ENCODE data around the gene C1orf226. TPM values are rescaled to one million over a fixed set of nuclear protein-coding genes. Genes with fewer than 3 reads are reported as not detected.
"Not testable (repeated sequence)": the region's sequence is repeated elsewhere in the genome, so short reads cannot be mapped to it uniquely, and the experiment has no call there.

C1orf226 gene
- total and polyA plus RNA-seq, 5 donors, result 1.0 to 5.7 (median 4.4) TPM

DNA sequence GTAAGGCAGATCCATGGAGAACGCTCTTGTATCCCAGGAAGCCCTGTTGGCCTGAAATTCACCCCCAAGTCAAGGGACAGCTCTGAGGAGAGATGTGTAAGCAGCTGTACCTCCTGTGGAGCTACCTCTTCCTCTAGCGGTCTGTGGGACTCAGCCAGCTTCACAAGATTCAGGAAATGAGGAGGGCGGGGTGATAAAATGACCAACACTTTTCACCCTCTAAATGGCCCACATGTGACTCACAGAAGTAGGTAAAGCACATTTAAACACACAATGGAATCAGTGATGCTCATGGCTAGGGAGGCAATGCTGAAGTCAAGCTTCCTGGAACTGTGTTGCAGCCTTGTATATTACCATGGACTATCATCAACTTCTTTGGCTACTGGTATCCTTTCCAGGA, 30.5 kb downstream of the C1orf226 start, which contains the start of gene SH2D1B:
SH2D1B (minus strand) TSS at position 135 of the 400 bp plus-strand sequence; CDS start at position 15, 120 bp downstream.
- Histone ChIP-seq H3K9me3 (ENCODE audit: control insufficient read depth, low read length) (no peaks in the 10 kb centered on the region), H3K27ac (ENCODE audit: low read length) (no peak within 1 kb of the TSS), H3K27me3 (ENCODE audit: control insufficient read depth, insufficient read depth) (no peaks in the 10 kb centered on the region), H3K4me1 (ENCODE audit: control insufficient read depth, insufficient read depth, low read length) (no peaks in the 10 kb centered on the region), H3K4me3 (ENCODE audit: low read length) (no peak within 1 kb of the TSS)
- intact Hi-C loops (cut with DNase I), result no loop called here
- WGBS, result 55% methylated on average over 3 of the region's 3 CpGs
- DNase-seq, result no peak
- no peak for ATAC-seq

DNA sequence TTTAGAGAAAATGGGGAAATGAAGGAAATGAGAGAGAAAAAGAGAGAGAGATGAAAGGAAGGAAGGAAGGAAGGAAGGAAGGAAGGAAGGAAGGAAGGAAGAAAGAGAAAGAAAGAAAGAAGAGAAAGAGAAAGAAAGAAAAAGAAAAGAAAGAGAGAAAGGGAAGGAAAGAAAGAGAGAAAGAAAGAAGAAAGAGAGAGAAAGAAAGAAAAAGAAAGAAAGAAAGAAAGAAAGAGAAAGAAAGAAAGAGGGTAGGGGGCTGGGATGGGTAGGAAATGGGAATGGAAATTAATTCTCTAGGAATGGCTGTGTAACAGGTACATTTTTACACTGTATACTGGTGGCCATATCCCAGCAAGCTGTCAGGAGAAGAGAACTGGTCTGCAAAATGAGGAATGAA, 34.7 kb downstream of the C1orf226 start:
- no peaks in the 10 kb centered on the region for H3K9me3 ChIP-seq (ENCODE audit: control insufficient read depth, low read length)
- no peak overlapping the region for H3K27ac ChIP-seq (ENCODE audit: low read length)
- intact Hi-C loops (cut with DNase I), result no loop called here
- no peaks in the 10 kb centered on the region for H3K27me3 ChIP-seq (ENCODE audit: control insufficient read depth, insufficient read depth)
- ATAC-seq (no peak), DNase-seq (no peak)
- H3K4me1 ChIP-seq (ENCODE audit: control insufficient read depth, insufficient read depth, low read length), result no peaks in the 10 kb centered on the region
- no peak overlapping the region for H3K4me3 ChIP-seq (ENCODE audit: low read length)

DNA sequence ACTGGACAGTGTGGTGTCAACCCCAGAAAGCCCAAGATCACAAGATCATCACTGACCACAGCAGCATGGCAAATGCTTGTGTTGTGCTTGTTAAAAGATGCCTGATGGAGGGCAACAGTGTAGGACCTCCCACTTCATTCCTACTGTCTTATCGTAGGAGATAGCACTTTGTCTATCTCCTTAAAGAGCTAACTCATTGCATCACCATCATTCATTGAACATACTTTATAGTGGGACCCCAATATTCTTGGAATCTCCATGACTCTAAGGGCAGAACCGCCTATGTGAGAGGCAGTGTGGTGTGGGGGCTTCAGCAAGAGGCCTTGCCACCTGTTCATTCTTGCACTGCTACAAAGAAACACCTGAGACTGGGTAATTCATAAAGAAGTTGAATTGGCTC, 35.4 kb downstream of the C1orf226 start:
- no peaks in the 10 kb centered on the region for H3K9me3 ChIP-seq (ENCODE audit: control insufficient read depth, low read length)
- ATAC-seq (no peak), DNase-seq (no peak)
- no peaks in the 10 kb centered on the region for H3K4me1 ChIP-seq (ENCODE audit: control insufficient read depth, insufficient read depth, low read length)
- intact Hi-C loops (cut with DNase I), result no loop called here
- no peak overlapping the region for H3K27ac ChIP-seq (ENCODE audit: low read length)
- WGBS, result 78% methylated on average over 2 of the region's 2 CpGs
- H3K4me3 ChIP-seq (ENCODE audit: low read length), result no peak overlapping the region
- no peaks in the 10 kb centered on the region for H3K27me3 ChIP-seq (ENCODE audit: control insufficient read depth, insufficient read depth)

DNA sequence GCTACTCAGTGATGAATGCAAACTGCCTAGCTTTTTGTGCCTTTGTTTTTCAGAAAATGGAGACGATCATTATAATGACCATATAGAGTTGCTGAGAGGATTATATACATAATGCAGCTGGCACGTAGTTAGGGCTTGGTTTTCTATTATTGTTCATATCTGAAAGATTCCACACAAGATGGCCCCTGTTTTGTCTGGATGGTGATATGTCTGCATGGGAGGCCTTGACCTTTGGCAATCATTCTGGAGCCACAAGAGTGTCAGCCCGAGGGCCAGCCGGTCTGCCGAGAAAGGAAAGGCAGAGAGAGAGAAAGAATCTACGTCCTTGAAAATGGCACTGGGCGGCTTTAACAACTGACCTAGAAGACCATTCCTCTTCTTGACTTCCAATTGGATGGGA, 36.1 kb downstream of the C1orf226 start:
- Histone ChIP-seq H3K9me3 (ENCODE audit: control insufficient read depth, low read length) (no peaks in the 10 kb centered on the region), H3K27ac (ENCODE audit: low read length) (no peak overlapping the region), H3K4me3 (ENCODE audit: low read length) (no peak overlapping the region), H3K4me1 (ENCODE audit: control insufficient read depth, insufficient read depth, low read length) (no peaks in the 10 kb centered on the region), H3K27me3 (ENCODE audit: control insufficient read depth, insufficient read depth) (no peaks in the 10 kb centered on the region)
- WGBS, result 87% methylated on average over 7 of the region's 7 CpGs
- ATAC-seq (no peak), DNase-seq (no peak)
- intact Hi-C loops (cut with DNase I), result no loop called here

DNA sequence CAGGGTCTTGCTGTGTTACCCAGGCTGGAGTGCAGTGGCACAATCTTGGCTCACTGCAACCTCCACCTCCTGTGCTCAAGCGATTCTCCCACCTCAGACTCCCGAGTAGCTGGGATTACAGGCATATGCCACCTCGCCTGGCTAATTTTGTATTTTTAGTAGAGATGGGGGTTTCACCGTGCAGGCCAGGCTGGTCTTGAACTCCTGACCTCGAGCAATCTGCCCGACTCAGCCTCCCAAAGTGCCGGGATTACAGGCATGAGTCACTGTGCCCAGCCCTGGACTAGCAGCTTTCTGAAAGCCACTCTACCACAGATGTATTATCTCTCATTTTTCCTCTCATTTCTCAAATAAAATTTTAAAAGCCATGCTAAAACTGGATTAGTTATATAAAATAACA, 37.1 kb downstream of the C1orf226 start:
- H3K4me1 ChIP-seq (ENCODE audit: control insufficient read depth, insufficient read depth, low read length); H3K27me3 ChIP-seq (ENCODE audit: control insufficient read depth, insufficient read depth); intact Hi-C loops (cut with DNase I); H3K4me3 ChIP-seq (ENCODE audit: low read length); ATAC-seq; DNase-seq; H3K9me3 ChIP-seq (ENCODE audit: control insufficient read depth, low read length); H3K27ac ChIP-seq (ENCODE audit: low read length): not testable (repeated sequence)
- 80% methylated on average over 7 of the region's 7 CpGs for WGBS

DNA sequence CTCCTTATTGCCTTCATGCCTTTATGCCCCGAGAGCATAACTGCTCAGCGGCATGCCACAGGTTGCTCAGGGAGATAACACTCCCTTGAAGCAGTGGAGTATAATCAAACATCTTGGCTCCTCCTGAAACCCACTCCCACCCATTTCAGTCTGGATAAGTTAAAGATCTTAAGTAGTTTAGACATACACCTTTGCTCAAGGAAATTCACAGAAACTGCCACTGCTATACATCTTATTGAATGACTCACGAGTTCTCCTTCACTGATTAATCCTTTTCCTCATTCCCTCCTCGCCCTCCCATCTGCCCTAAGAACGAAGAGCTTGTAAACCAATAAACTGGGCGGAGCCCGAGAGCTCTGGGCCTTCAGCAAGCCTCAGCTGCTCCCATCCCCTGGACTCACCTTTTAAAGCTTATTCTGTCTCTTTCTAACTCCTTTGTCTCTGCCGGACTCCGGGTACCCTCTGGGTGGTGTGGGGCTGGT, 38.0 kb downstream of the C1orf226 start:
- intact Hi-C loops (cut with DNase I); H3K4me3 ChIP-seq (ENCODE audit: low read length); DNase-seq; H3K9me3 ChIP-seq (ENCODE audit: control insufficient read depth, low read length); H3K4me1 ChIP-seq (ENCODE audit: control insufficient read depth, insufficient read depth, low read length); H3K27ac ChIP-seq (ENCODE audit: low read length); ATAC-seq; H3K27me3 ChIP-seq (ENCODE audit: control insufficient read depth, insufficient read depth): not testable (repeated sequence)
- 74% methylated on average over 9 of the region's 9 CpGs for WGBS

DNA sequence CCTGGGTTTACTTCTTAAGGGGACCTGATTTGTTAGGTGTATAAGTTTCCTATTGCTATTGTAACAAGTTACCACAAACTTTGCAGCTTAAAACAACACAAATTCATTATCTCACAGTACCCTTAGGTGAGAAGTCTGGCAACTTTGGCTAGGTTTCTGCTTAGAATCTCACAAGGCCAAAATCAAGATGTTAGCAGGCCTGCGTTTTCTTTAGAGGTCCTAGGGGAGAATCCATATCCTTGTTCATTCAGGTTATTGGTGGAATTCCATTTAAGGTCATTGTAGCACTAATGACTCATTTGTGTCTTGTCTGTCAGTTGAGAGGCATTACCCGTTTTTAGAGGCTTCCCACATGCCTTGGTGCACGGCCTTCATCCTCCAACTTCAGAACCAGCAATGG, 38.6 kb downstream of the C1orf226 start:
- no peak overlapping the region for H3K4me3 ChIP-seq (ENCODE audit: low read length)
- ATAC-seq, result no peak
- H3K27me3 ChIP-seq (ENCODE audit: control insufficient read depth, insufficient read depth), result no peaks in the 10 kb centered on the region
- no peaks in the 10 kb centered on the region for H3K4me1 ChIP-seq (ENCODE audit: control insufficient read depth, insufficient read depth, low read length)
- intact Hi-C loops (cut with DNase I), result no loop called here
- WGBS, result 89% methylated on average over 3 of the region's 3 CpGs
- no peak overlapping the region for H3K27ac ChIP-seq (ENCODE audit: low read length)
- no peak for DNase-seq
- no peaks in the 10 kb centered on the region for H3K9me3 ChIP-seq (ENCODE audit: control insufficient read depth, low read length)

DNA sequence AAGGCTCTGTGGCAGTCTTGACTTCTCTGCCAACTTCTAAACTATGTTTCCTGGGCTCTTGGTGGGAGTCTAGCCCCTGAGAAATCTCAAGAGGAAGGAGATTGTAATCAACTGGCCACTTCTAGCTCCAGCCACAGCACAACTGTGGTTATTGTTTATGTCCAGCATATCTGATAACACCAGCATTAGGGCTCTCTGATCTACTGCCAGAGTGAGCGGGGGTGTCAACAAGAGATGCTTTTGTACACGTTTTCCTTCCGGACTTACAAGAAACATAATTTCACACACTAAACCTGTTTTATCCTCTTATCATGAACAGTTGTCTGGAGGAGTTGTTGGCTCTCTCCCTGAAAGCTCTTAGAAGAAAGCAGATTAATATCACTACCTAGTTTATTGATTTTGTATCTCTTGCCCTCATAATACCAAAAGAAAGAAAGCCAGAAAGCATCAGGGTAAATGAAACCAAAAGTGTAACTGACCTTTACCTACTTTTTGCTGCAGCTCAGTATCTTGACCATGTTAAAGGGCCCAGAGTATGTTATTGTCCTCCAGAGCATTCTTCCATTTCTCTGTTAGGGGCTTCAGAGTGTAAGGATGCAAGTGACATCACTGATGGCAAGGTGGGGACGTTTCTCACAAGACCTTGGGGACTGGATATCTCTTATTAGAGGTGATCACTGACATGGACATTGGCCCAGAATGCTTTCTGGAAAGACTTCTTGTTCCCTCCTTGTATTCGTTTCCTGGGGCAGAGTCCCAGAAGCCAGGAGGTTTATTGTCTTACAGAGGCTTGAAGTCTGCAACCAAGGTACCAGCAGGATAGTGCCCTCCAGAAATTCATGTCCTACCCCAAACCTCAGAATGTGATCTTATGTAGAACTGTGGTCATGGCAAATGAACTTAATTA, 40.0 kb downstream of the C1orf226 start:
- Histone ChIP-seq H3K27ac (ENCODE audit: low read length) (no peak overlapping the region), H3K4me1 (ENCODE audit: control insufficient read depth, insufficient read depth, low read length) (no peaks in the 10 kb centered on the region), H3K4me3 (ENCODE audit: low read length) (no peak overlapping the region), H3K27me3 (ENCODE audit: control insufficient read depth, insufficient read depth) (no peaks in the 10 kb centered on the region), H3K9me3 (ENCODE audit: control insufficient read depth, low read length) (no peaks in the 10 kb centered on the region)
- ATAC-seq (no peak), DNase-seq (no peak)
- intact Hi-C loops (cut with DNase I), result no loop called here
- 35% methylated on average over 5 of the region's 5 CpGs for WGBS

DNA sequence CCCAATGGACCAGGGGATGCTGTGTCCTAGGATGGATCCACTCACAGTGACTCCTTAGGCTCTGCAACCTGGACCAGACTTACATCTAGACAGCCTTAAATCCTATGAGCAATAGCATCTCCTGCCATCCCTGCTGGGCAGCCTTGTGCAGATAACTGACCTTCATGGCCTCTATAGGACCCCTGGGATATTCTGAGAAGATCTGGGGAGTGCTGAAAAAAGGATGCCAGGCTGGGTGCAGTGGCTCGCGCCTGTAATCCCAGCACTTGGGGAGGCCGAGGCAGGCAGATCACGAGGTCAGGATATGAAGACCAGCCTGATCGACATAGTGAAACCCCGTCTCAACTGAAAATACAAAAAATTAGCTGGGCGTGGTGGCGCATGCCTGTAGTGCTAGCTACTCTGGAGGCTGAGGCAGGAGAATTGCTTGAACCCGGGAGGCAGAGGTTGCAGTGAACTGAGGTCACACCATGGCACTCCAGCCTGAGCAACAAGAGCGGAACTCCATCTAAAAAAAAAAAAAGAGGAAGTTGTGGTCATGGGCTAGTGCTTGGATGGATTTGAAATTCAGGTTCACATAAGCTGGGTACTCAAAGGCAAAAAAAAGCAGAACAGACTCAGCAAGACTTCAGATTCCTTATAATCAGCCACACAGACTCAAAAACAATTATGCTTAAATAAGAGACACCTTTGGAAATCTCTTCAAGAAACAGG, 41.3 kb downstream of the C1orf226 start:
- ATAC-seq, result no peak

DNA sequence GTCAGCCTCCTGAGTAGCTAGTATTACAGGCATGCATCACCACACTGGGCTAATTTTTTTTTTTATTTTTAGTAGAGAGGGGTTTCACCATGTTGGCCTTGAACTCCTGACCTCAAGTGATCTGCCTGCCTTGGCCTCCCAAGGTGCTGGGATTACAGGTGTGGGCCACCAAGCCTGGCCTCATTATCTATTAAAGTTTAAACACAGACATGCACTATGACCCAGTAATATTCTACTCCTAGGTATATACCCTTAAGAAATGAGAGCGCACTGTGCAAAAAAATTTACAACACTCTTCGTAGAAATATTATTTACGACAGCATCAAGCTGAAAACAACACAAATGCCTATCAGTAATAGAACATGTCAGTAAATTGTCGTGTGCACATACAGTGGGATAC, 49.1 kb downstream of the C1orf226 start:
- no peak overlapping the region for H3K4me3 ChIP-seq (ENCODE audit: low read length)
- no peak for ATAC-seq
- H3K4me1 ChIP-seq (ENCODE audit: control insufficient read depth, insufficient read depth, low read length), result no peaks in the 10 kb centered on the region
- intact Hi-C loops (cut with DNase I), result loop anchor here in 1 of 4 donors (10.0 kb wide), 1 partner anchor 64 kb away; the partner anchor contains the start of gene UHMK1
- WGBS, result 95% methylated on average over 4 of the region's 4 CpGs
- H3K27me3 ChIP-seq (ENCODE audit: control insufficient read depth, insufficient read depth), result no peaks in the 10 kb centered on the region
- no peaks in the 10 kb centered on the region for H3K9me3 ChIP-seq (ENCODE audit: control insufficient read depth, low read length)
- H3K27ac ChIP-seq (ENCODE audit: low read length), result no peak overlapping the region
- no peak for DNase-seq

More for the DNA sequence above, 41.3 kb downstream of the C1orf226 start:
- WGBS, result 85% methylated on average over 10 of the region's 10 CpGs
- intact Hi-C loops (cut with DNase I), result no loop called here
- no peak overlapping the region for H3K27ac ChIP-seq (ENCODE audit: low read length)
- peak in 1 of 3 donors; percentile 44 for DNase-seq
- no peaks in the 10 kb centered on the region for H3K27me3 ChIP-seq (ENCODE audit: control insufficient read depth, insufficient read depth)
- no peak overlapping the region for H3K4me3 ChIP-seq (ENCODE audit: low read length)
- no peaks in the 10 kb centered on the region for H3K4me1 ChIP-seq (ENCODE audit: control insufficient read depth, insufficient read depth, low read length)
- H3K9me3 ChIP-seq (ENCODE audit: control insufficient read depth, low read length), result no peaks in the 10 kb centered on the region

Measured in right cardiac atrium (tissue), 5 donors.